ENCODE data around the gene IL1RAPL1.

GRCh38 chrX:29604381-29604780 is 1017.1 kb downstream of the IL1RAPL1 start:
- TF ChIP-seq YY1 (IDR thresholded peaks at IDR 0.05; ENCODE audit: insufficient read depth, insufficient read length) = no peak
- TF ChIP-seq SUZ12 (IDR thresholded peaks at IDR 0.05; ENCODE audit: extremely low read depth, insufficient read depth, insufficient read length) = no peak

Measured in NT2/D1 (cell line).